Activated T-helper 1 cell treated with anti-CD3 and anti-CD28 coated beads, Interleukin-2, amount 50 U/mL, for 16 hours (primary cell): ENCODE results near the gene LRRC74B.

Source experiments
- DNase-seq, 2 donors: peaks; one replicate each; pipeline ENCODE4 v3.0.0-alpha.2; 2020; ENCODE audit warnings: low read depth in 1 of 2, low spot score in 1 of 2

LRRC74B gene

DNA sequence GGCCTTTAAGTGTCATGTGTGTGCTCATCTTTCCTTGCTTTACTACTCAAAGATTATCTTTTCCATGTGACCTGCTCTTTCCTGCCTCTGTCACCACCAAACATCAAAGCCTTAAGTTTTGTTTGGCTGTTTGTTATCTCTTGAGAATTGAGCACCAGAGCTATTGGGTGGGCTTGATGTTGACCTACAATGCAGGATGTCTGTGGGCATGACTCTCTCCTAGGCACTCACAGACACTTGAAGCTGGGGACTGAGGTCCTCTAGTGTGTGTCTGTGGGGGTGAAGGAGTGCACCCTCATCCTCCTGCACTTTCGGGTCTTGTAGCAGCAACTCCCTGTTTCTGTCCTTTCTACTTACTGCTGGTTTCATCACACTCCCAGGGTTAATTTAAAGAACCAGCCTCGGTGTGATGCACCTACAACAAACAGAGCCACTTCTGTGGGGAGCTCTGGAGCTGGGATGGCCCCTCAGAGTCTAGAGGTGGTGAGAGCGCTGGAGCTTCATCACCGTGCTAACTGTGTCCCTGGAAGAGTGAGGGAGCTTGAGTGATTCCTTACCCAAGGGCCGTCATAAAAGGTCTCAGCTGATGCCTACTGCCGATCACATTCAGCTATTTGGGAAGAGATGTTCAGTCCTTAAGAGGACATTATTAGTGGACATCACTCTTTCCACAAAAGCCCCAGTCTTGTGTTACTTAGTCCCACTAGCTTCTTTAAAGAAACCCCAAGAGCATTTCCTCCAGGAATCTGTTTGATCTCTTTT is 56.3 kb downstream of the LRRC74B start:
- no peak for DNase-seq

DNA sequence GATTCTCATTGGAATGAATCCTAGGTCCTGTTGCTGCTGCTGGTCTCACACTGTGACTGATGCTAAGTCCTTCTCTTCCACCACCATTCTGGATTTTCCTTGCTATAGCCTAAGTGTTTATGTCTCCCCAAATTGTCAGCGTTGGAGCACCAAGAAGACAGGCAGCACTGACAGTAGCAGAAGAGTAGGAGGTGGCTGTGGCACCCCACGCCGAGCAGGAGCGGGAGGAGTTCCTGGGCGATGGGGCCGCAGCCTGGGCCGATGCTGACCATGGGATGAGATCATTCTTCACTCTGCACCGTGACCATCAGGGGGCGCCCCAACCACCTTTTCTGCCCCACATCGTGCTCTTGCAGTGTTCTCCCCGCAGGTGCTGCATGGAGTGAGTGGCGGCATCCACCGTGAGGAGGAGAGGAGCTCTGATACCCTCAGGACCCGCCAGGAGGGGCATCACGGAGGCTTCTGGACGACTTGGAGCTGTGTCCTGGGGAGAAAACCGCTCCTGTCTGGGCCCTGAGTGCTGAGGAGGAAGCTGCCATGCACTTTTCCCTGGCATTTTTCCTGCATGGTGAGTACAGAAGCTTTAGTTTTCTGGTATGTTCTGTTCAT is 57.0 kb downstream of the LRRC74B start:
- DNase-seq: peak; percentile 62 to 63

DNA sequence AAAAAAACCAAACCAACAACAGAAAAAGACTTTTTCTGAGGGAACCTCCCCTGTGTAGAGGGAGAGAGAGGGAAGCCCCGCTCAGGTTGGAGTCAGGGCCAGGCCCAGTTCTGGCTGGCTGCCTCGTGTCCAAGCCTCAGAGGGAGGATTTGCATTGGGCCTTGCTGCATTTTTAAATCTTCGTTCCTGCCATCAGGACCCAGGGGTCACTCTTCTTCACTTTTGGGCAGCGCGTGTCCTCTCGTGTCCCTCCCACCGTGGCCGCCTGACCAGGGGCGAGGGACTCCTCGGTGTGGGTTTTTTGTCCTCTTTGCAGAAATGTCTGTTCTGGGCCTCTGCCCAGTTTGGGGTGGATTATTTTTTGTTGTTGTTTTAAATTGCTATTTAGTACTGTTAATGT is 57.9 kb downstream of the LRRC74B start:
- DNase-seq: no peak

DNA sequence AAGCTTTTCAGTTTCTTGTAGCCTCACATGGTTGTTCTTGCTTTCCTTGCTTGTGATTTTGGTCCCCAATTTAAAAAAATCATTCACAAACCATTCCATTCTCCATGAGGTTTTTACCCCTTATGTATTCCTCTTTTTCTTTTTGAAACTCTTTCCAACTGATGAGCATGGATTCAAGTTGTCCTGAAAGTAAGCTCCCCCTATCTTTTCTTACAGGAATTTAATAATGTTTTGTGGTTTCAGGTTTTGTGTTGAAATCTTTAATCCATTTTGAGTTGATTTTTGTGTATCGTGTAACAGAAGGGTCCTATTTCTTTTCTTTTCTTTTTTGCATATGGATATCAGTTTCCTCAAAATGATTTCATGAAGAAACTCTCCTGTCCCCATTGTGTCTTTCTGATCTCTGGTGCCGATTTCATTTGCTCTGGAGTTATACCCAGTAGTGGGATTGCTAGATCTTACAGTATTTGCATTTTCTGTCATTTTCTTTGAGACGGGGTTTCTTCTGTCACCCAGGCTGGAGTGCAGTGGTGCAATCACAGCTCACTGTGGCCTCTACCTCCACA is 58.5 kb downstream of the LRRC74B start:
- DNase-seq: no peak

DNA sequence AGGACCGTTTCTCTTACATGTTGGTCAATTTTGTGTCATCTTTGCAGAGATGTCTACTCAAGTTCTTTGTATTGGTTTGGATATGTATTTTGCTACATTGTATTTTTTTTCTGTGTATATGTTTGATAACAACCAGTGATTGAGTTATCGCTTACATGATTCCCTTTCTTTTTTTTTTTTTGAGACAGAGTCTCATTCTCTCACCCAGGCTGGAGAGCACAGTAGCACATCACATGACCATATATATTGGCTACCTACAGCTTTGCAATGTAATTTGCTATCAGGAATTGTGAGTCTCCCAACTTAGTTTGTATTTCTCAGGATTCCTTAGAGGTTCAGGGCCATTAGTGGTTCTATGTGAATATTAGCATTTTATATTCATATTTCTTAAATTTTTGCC is 59.5 kb downstream of the LRRC74B start:
- DNase-seq: no peak

DNA sequence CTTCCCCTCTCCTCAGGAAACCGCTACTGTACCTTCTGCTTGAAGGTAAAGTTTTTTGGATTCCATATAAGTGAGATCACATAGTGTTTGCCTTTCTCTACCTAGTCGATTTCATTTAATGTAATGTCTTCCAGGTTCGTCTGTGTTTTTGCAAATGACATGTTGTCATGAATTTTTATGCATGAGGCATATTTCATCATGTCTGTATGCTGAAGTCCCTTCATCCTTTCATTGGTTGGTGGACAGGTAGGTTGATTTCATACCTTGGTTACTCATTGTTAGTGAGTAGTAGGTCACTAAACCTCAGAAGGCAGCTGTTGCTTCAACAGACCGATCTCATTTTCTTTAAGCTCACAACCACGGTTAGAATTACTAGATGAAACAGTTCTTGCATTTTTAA is 60.3 kb downstream of the LRRC74B start:
- DNase-seq: no peak

DNA sequence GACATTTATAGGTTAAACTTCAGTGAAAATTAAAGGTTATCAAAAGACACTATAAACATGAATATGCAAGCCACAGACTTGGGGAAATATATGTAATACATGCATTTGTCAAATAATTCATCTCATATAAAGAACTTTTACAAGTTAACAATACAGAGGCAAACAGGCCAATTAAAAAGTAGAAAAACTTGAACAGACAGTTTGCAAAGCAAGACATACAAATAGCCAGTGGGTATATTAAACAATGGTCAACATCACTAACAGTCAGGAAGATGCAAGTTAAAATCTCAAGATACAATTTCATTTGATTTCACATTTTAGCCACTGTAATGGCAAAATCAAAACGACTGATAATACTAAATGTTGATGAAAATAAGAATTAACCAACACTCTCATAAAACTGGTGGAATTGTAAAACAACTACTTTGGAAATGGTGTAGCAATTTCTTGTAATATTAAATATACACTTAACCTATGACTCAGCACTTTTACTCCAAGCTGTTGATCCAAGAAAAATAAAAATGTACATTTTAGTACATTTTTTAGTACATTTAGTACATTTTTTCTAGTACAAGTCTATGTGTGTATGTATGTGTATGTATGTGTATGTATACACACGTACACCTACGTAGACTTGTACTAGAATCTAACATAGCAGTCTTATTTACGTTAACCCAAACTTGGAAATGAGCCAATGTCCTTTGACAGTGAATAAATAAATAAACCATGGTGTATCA is 62.8 kb downstream of the LRRC74B start:
- DNase-seq: no peak
